ENCODE measurements around the gene BCLAF1.

Gene BCLAF1

GRCh38 chr6:136249811-136250685 is 39.6 kb downstream of the BCLAF1 start, which contains the start of gene MTFR2:
Gene MTFR2, minus strand, starts transcription at chr6:136250311. Its CDS starts 1,212 bp downstream, at chr6:136249099.
- Histone ChIP-seq H3K4me3 (ENCODE audit: insufficient read depth, low read depth, low read length) (peak within 1 kb of the TSS; percentile 76), H3K4me1 (ENCODE audit: control insufficient read depth, insufficient read depth, low read length) (peaks cover 3% of the 10 kb centered on the region), H3K36me3 (ENCODE audit: control insufficient read depth, insufficient read depth, low read length) (no peaks in the 10 kb centered on the region), H3K27ac (ENCODE audit: insufficient read depth, low read depth, low read length, poor library complexity, severe bottlenecking) (no peak within 1 kb of the TSS), H3K9me3 (ENCODE audit: control insufficient read depth, low read length) (no peaks in the 10 kb centered on the region), H3K27me3 (ENCODE audit: control insufficient read depth, insufficient read depth, low read length, poor library complexity, severe bottlenecking) (no peaks in the 10 kb centered on the region)
- 1% methylated on average over 59 of the region's 59 CpGs for WGBS, 2 experiments

GRCh38 chr6:136249336-136249735 is 40.3 kb downstream of the BCLAF1 start:
- Histone ChIP-seq H3K36me3 (ENCODE audit: control insufficient read depth, insufficient read depth, low read length) (no peaks in the 10 kb centered on the region), H3K4me1 (ENCODE audit: control insufficient read depth, insufficient read depth, low read length) (peaks cover 3% of the 10 kb centered on the region), H3K4me3 (ENCODE audit: insufficient read depth, low read depth, low read length) (peak overlapping the region; percentile 76), H3K27ac (ENCODE audit: insufficient read depth, low read depth, low read length, poor library complexity, severe bottlenecking) (no peak overlapping the region), H3K9me3 (ENCODE audit: control insufficient read depth, low read length) (no peaks in the 10 kb centered on the region), H3K27me3 (ENCODE audit: control insufficient read depth, insufficient read depth, low read length, poor library complexity, severe bottlenecking) (no peaks in the 10 kb centered on the region)
- whole genome bisulfite sequencing, 2 experiments: 17 to 20% methylated on average over 6 of the region's 6 CpGs

DNA sequence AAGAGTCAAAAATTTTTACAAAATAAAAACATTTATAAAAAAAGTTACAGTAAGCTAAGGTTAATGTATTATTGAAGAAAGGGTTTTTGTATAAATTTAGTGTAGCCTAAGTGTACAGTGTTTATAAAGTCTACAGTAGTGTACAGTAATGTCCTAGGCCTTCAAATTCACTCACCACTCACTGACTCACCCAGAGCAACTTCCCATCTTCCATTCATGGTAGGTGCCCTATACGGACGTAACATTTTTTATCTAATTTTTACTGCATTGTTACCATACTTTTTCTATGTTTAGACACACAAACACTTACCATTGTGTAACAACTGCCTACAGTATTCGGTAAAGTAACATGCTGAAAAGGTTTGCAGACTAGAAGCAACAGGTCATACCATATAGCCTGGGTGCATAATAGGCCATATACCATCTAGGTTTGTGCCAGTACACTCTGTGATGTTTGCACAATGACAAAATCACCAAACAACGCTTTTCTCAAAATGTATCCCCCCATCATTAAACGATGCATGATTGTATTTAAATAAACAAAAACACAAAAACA is 45.5 kb downstream of the BCLAF1 start:
- 94 to 96% methylated on average over 4 to 5 of the region's 5 CpGs for WGBS, 2 experiments
- Histone ChIP-seq H3K4me1 (ENCODE audit: control insufficient read depth, insufficient read depth, low read length) (peaks cover 2% of the 10 kb centered on the region), H3K27ac (ENCODE audit: insufficient read depth, low read depth, low read length, poor library complexity, severe bottlenecking) (no peak overlapping the region), H3K9me3 (ENCODE audit: control insufficient read depth, low read length) (no peaks in the 10 kb centered on the region), H3K4me3 (ENCODE audit: insufficient read depth, low read depth, low read length) (no peak overlapping the region), H3K27me3 (ENCODE audit: control insufficient read depth, insufficient read depth, low read length, poor library complexity, severe bottlenecking) (no peaks in the 10 kb centered on the region), H3K36me3 (ENCODE audit: control insufficient read depth, insufficient read depth, low read length) (no peaks in the 10 kb centered on the region)

- Histone ChIP-seq H3K36me3 (ENCODE audit: control insufficient read depth, insufficient read depth, low read length) (no peaks in the 10 kb centered on the region), H3K4me3 (ENCODE audit: insufficient read depth, low read depth, low read length) (no peak overlapping the region), H3K27ac (ENCODE audit: insufficient read depth, low read depth, low read length, poor library complexity, severe bottlenecking) (no peak overlapping the region), H3K4me1 (ENCODE audit: control insufficient read depth, insufficient read depth, low read length) (no peaks in the 10 kb centered on the region), H3K9me3 (ENCODE audit: control insufficient read depth, low read length) (no peaks in the 10 kb centered on the region), H3K27me3 (ENCODE audit: control insufficient read depth, insufficient read depth, low read length, poor library complexity, severe bottlenecking) (no peaks in the 10 kb centered on the region)
- WGBS, 2 experiments: 86 to 87% methylated on average over 9 of the region's 9 CpGs
Measured at GRCh38 chr6:136236466-136237293, 53.0 kb downstream of the BCLAF1 start.

GRCh38 chr6:136235233-136235564 is 54.4 kb downstream of the BCLAF1 start:
- 90 to 93% methylated on average over 4 of the region's 4 CpGs for WGBS, 2 experiments
- no peaks in the 10 kb centered on the region for H3K4me1 ChIP-seq (ENCODE audit: control insufficient read depth, insufficient read depth, low read length)
- no peaks in the 10 kb centered on the region for H3K36me3 ChIP-seq (ENCODE audit: control insufficient read depth, insufficient read depth, low read length)
- no peaks in the 10 kb centered on the region for H3K27me3 ChIP-seq (ENCODE audit: control insufficient read depth, insufficient read depth, low read length, poor library complexity, severe bottlenecking)
- H3K27ac ChIP-seq (ENCODE audit: insufficient read depth, low read depth, low read length, poor library complexity, severe bottlenecking): no peak overlapping the region
- H3K4me3 ChIP-seq (ENCODE audit: insufficient read depth, low read depth, low read length): no peak overlapping the region
- no peaks in the 10 kb centered on the region for H3K9me3 ChIP-seq (ENCODE audit: control insufficient read depth, low read length)

DNA sequence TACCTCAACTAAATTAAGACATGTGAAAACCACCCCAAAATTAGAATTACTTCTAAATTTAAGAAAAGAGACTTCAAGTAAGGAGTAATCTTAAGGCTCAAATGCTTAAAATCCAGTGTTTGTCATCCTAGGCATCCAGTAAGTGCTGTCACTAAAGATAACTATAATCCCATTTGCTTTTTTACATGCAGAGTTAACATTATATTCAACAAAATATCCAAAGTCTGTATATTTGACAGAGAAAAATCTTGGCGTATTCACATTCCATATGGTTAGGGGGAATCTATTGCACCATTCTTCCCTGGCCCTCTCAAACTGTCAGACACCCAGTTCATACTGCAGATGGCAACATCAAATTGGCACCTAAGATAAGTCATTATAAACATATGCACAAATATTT is 56.9 kb downstream of the BCLAF1 start:
- H3K4me3 ChIP-seq (ENCODE audit: insufficient read depth, low read depth, low read length): no peak overlapping the region
- no peaks in the 10 kb centered on the region for H3K27me3 ChIP-seq (ENCODE audit: control insufficient read depth, insufficient read depth, low read length, poor library complexity, severe bottlenecking)
- H3K36me3 ChIP-seq (ENCODE audit: control insufficient read depth, insufficient read depth, low read length): no peaks in the 10 kb centered on the region
- H3K27ac ChIP-seq (ENCODE audit: insufficient read depth, low read depth, low read length, poor library complexity, severe bottlenecking): no peak overlapping the region
- WGBS, 2 experiments: 93 to 100% methylated on average over 1 of the region's 1 CpG
- H3K4me1 ChIP-seq (ENCODE audit: control insufficient read depth, insufficient read depth, low read length): no peaks in the 10 kb centered on the region
- no peaks in the 10 kb centered on the region for H3K9me3 ChIP-seq (ENCODE audit: control insufficient read depth, low read length)

GRCh38 chr6:136230219-136230853 is 59.3 kb downstream of the BCLAF1 start:
- Histone ChIP-seq H3K27me3 (ENCODE audit: control insufficient read depth, insufficient read depth, low read length, poor library complexity, severe bottlenecking) (no peaks in the 10 kb centered on the region), H3K27ac (ENCODE audit: insufficient read depth, low read depth, low read length, poor library complexity, severe bottlenecking) (no peak overlapping the region), H3K4me3 (ENCODE audit: insufficient read depth, low read depth, low read length) (no peak overlapping the region), H3K36me3 (ENCODE audit: control insufficient read depth, insufficient read depth, low read length) (no peaks in the 10 kb centered on the region), H3K4me1 (ENCODE audit: control insufficient read depth, insufficient read depth, low read length) (no peaks in the 10 kb centered on the region), H3K9me3 (ENCODE audit: control insufficient read depth, low read length) (no peaks in the 10 kb centered on the region)
- WGBS, 2 experiments: 95 to 100% methylated on average over 2 of the region's 2 CpGs

- WGBS, 2 experiments: 95 to 100% methylated on average over 2 of the region's 2 CpGs
- H3K36me3 ChIP-seq (ENCODE audit: control insufficient read depth, insufficient read depth, low read length): no peaks in the 10 kb centered on the region
Measured at GRCh38 chr6:136228814-136229213, 60.8 kb downstream of the BCLAF1 start.

DNA sequence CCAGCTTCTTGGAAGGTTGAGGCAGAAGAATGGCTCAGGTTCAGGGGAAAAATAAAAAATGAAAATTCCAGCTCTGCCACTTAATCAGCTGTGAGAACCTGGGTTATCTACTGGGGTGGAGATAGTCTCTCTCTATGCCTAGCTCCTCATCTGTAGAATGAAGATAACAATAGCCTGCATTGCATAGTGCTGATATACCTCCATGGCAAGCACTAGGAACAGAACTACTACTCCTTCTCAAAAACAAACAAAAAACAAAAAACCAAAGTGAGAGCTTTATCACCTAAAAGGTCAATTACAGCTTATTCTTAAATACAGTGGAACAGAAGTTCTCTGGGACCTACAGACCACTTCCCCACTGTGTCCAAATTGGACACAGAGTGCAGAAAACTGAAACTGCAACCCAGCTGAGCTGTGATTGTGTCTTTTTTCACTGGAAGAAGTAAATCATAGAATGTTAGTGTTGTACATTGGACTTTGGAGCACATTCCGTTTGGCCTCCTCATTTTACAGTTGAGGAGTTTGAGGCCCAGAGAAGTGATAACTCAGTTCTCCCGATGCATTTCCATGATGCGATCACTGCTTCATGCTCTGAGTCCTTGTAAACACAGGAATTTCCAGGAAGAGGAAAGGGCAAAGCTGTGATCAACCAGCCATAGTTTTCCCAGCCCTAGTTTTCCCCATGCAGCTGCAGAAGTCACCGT is 62.8 kb downstream of the BCLAF1 start:
- no peak overlapping the region for H3K27ac ChIP-seq (ENCODE audit: insufficient read depth, low read depth, low read length, poor library complexity, severe bottlenecking)
- no peaks in the 10 kb centered on the region for H3K4me1 ChIP-seq (ENCODE audit: control insufficient read depth, insufficient read depth, low read length)
- no peaks in the 10 kb centered on the region for H3K27me3 ChIP-seq (ENCODE audit: control insufficient read depth, insufficient read depth, low read length, poor library complexity, severe bottlenecking)
- no peak overlapping the region for H3K4me3 ChIP-seq (ENCODE audit: insufficient read depth, low read depth, low read length)
- H3K9me3 ChIP-seq (ENCODE audit: control insufficient read depth, low read length): no peaks in the 10 kb centered on the region
- H3K36me3 ChIP-seq (ENCODE audit: control insufficient read depth, insufficient read depth, low read length): no peaks in the 10 kb centered on the region
- WGBS, 2 experiments: 90 to 95% methylated on average over 4 of the region's 4 CpGs

More at GRCh38 chr6:136228814-136229213, 60.8 kb downstream of the BCLAF1 start:
- Histone ChIP-seq H3K27me3 (ENCODE audit: control insufficient read depth, insufficient read depth, low read length, poor library complexity, severe bottlenecking) (no peaks in the 10 kb centered on the region), H3K27ac (ENCODE audit: insufficient read depth, low read depth, low read length, poor library complexity, severe bottlenecking) (no peak overlapping the region), H3K4me1 (ENCODE audit: control insufficient read depth, insufficient read depth, low read length) (no peaks in the 10 kb centered on the region), H3K4me3 (ENCODE audit: insufficient read depth, low read depth, low read length) (no peak overlapping the region), H3K9me3 (ENCODE audit: control insufficient read depth, low read length) (no peaks in the 10 kb centered on the region)

All from ectodermal cell (in vitro differentiated cells).